ENCODE measurements around the gene PPP1R17.

DNA sequence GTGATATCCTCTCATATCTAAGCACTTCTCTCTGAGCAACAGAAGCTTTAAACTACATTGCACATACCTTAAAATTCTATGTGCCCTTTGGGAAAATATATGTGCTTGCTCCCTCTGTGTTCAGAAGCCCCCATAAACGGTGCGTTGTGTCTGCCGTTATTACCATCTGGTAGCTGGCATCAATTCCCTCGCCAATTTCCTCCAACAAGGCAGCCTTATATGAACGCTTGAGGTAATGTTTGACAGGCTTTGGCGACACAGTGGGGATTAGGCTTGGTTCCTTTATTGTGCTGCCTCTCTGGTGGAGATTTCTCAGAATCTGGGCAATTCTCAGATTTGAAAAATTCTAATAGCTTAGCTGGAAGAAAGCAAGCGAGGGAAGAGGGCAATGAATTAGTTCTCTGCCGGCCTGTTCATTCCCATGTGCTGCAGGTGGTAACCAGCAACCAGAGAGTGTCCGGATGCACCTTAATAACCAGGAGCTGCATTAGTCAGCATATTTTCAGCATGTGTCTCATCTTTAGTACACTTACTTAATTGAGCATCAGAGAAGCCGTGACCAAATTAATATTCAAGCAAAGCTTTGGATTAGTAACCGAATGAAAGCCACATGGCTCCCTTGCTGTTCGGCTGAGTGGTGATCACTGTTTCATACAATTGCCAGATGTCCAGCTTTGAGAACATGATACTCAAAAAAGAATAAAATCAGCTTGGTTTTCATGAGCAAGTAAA is 7.3 kb upstream of the PPP1R17 start:
- no peak for TF ChIP-seq REST (IDR thresholded peaks at IDR 0.05; ENCODE audit: insufficient read depth in 1 of 2, low read depth in 2 of 2, low read length in 2 of 2)
- no peak for TF ChIP-seq TAF1 (IDR thresholded peaks at IDR 0.05; ENCODE audit: borderline replicate concordance, insufficient read depth, low read length)
- TF ChIP-seq POLR2AphosphoS5 (IDR thresholded peaks at IDR 0.05; ENCODE audit: low read depth, low read length), result no peak
